Choroid plexus epithelial cell (primary cell): ENCODE data around the gene PTPRG.

ENCODE experiments used
- DNase-seq: peaks from one replicate; pipeline ENCODE4 v3.0.0-alpha.2; 2010; ENCODE audit warnings: low read depth
- H3K4me3 ChIP-seq: 2 replicates; pipeline ENCODE4 v1.5.1; 2011; ENCODE audit warnings: low read depth, mild to moderate bottlenecking, control low read depth, low read length, moderate library complexity
- CTCF ChIP-seq: conservative IDR thresholded peaks from 2 replicates; pipeline ENCODE4 v1.5.1; 2011; ENCODE audit warnings: low read depth, mild to moderate bottlenecking, control low read depth, inconsistent platforms, low read length, moderate library complexity

The PTPRG gene

GRCh38 chr3:61668317-61668864, 107.0 kb downstream of the PTPRG start:
- no peak for TF ChIP-seq CTCF
- no peak overlapping the region for H3K4me3 ChIP-seq
- DNase-seq, result no peak

- TF ChIP-seq CTCF, result no peak
- H3K4me3 ChIP-seq, result no peak overlapping the region
- no peak for DNase-seq
Observed at GRCh38 chr3:61669203-61669602, 107.8 kb downstream of the PTPRG start.

- DNase-seq, result no peak
- no peak overlapping the region for H3K4me3 ChIP-seq
- TF ChIP-seq CTCF, result no peak
Observed at GRCh38 chr3:61669668-61670299, 108.4 kb downstream of the PTPRG start.

GRCh38 chr3:61673651-61674050, 112.3 kb downstream of the PTPRG start:
- DNase-seq, result no peak
- TF ChIP-seq CTCF, result no peak
- H3K4me3 ChIP-seq, result no peak overlapping the region

GRCh38 chr3:61674596-61674995, 113.2 kb downstream of the PTPRG start:
- no peak for TF ChIP-seq CTCF
- no peak for DNase-seq
- no peak overlapping the region for H3K4me3 ChIP-seq

- no peak for TF ChIP-seq CTCF
- H3K4me3 ChIP-seq, result no peak overlapping the region
- DNase-seq, result no peak
Observed at GRCh38 chr3:61679026-61679425, 117.7 kb downstream of the PTPRG start.

GRCh38 chr3:61680617-61681016, 119.2 kb downstream of the PTPRG start:
- DNase-seq, result no peak
- no peak overlapping the region for H3K4me3 ChIP-seq
- TF ChIP-seq CTCF, result no peak
